HG03571 (cell line): ENCODE measurements around the gene ARL10.
"Not testable (repeated sequence)": the region's sequence is repeated elsewhere in the genome, so short reads cannot be mapped to it uniquely, and the experiment has no call there.

ENCODE experiments used
- ATAC-seq: cut with Tn5 transposase; IDR thresholded peaks from one replicate; pipeline ENCODE4 v1.9.1; 2021; ENCODE audit not compliant: unreplicated experiment

ARL10 gene

DNA sequence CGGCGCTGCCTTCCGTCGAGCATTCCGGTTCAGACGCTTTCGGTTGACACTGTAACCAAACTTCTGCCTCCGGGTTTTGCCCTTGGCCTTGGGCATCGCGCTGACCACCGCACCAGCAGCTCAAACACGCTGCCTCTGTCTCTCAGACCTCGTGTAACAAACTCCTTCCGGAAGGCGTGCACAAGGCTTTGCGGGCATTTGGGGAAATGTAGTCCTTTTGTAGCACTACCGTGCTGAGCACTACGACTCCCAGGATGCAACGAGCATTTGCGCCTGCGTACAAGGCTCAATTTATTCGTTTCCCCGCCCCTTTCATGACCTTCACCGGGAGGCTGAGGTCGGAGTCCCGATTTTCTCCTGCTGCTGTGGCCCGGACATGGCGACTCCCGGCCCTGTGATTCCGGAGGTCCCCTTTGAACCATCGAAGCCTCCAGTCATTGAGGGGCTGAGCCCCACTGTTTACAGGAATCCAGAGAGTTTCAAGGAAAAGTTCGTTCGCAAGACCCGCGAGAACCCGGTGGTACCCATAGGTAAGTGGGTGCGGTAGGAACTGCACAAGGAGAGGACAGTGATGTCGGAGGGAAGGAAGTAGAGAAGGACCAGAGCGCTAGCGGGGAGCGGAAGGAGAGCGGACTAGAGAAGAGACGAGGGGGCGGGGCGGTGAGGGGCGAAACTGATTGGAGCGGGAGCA is 23.3 kb downstream of the ARL10 start, which contains the start of the genes HIGD2A and NOP16:
TSS of gene HIGD2A (plus strand) at position 308 of the 691 bp plus-strand sequence. CDS start at position 377, 69 bp downstream.
TSS of gene NOP16 (minus strand) at position 155 of the 691 bp plus-strand sequence. CDS start at position 96, 59 bp downstream.
- ATAC-seq: peak; percentile 88

DNA sequence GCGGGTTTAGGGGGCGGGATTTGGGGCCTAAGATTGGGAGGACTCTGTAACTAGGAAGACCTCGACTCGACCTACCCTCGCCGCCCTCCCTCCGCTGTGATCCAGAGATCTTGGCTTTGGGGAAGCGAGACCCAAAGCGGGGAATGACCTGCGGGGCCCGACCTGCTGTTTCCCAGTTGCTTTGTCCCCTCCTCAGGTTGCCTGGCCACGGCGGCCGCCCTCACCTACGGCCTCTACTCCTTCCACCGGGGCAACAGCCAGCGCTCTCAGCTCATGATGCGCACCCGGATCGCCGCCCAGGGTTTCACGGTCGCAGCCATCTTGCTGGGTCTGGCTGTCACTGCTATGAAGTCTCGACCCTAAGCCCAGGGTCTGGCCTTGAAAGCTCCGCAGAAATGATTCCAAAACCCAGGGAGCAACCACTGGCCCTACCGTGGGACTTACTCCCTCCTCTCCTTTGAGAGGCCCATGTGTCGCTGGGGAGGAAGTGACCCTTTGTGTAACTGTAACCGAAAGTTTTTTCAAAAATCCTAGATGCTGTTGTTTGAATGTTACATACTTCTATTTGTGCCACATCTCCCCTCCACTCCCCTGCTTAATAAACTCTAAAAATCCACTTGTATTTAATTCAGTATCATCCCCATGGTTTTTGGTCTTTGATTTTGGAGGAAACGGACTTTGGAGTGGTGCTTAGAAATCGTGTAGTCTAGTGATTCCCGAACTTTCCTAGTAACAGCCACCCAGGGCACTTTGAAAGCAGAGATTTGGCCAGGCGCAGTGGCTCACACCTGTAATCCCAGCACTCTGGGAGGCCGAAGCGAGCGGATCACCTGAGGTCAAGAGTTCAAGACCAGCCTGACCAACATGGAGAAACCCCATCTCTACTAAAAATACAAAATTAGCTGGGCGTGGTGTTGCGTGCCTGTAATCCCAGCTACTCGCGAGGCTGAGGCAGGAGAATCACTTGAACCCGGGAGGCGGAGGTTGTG is 24.1 kb downstream of the ARL10 start:
- ATAC-seq: peak; percentile 25

DNA sequence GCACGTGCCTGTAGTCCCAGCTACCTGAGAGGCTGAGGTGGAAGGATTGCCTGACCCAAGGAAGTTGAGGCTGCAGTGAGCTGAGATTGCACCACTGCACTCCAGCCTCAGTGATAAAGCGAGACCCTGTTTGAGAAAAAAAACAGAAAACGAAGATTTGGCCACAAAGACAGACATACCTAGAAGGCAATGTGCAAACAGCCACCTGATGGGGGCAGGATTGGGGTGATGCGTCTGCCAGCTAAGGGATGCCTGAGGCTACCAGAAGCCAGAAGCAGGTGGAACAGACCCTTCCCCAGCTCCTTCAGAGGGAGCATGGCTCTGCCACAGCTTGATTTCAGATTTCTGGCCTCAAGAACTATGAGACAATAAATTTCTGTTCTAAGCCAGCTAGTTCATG is 26.2 kb downstream of the ARL10 start:
- no peak for ATAC-seq

DNA sequence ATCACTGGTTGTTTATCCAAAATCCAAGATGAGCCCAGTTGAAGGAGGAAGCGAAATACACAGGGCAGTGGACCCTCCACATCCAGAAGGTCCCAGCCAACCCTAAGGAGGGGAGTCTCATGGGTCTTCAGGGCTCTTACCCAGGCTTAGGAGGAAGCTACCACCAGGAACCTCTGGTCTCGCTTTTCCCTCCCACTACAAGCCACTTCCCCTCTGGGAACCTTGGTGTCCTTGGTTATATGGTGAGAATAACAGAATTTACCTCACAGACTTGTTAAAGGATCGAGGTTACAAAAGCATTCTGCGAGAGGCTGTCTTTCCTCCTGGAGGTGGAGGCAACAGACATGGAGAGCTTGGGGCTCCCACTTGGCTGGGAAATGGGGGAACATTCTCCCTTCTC is 26.7 kb downstream of the ARL10 start:
- ATAC-seq: no peak

DNA sequence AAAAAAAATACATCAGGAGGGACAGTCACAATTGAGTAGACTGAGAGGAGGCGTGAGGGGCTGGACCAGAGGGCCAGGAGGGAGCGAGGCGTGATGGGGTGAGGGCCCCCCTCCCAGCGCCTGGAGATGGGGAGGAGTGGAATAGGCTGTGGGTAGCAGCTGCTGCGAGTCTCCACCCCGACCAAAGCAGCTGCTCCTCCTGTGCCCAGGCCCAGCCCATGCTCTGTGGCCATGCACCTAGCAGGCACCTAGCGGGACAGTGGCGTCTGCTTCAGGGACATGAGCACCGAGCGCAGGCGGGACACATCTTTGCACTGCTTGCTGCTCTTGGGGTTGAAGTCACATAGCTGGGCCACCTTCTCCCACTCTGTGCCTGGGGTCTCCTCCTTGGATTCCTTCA is 27.2 kb downstream of the ARL10 start:
- no peak for ATAC-seq

DNA sequence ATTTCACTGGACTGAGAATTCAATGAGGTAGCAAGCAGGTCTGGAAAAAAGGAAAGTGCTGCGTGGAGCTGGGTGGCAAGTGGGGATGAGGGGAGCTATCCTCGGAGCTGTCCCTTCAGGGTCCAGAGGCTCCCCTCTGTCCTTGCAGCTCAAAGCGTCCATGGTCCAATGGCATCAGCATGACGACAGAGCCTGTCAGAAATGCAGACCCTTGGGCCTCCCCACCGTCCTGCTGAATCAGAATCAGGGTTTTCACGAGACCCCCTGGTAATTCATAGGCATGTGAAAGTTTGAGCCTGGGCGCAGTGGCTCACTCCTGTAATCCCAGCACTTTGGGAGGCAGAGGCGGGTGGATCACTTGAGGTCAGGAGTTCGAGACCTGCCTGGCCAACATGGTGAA is 28.8 kb downstream of the ARL10 start:
- ATAC-seq: no peak

DNA sequence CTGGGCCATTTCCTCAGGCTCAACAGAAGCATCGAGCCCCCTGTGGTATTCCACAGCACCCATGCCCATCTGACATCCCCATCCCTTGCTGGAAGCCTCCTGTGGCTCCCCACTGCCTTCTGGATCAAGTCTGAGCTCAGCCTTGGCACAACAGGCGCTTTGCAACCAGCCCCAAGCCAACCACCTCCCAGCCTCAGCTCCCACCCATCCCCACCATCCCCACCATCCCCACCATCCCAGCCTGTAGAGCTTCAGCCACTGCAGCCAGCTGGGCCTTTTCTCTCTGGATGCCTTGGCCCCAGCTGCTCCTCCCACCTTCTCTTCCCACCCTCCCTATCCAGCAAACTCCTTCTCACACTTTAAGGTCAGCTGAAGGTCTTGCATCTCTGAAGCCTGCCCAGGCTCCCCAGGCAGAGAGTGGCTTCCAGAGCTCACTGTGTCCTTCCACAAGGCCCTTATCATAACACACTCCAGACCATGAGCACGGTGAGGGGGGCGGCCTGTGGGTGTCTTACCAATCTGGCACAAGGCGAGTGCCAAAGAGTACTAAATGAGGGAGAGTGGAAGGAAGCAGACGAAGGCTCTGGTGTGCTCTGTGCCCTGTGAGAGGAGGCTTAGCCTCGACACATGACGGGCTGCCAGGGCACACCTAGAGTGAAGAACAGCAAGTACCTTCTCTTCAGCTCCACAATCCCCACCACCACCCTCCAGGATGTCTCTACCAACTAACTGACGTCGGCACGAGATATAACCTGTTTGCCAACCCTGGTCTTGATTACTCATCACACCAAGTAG is 29.8 kb downstream of the ARL10 start:
- no peak for ATAC-seq

DNA sequence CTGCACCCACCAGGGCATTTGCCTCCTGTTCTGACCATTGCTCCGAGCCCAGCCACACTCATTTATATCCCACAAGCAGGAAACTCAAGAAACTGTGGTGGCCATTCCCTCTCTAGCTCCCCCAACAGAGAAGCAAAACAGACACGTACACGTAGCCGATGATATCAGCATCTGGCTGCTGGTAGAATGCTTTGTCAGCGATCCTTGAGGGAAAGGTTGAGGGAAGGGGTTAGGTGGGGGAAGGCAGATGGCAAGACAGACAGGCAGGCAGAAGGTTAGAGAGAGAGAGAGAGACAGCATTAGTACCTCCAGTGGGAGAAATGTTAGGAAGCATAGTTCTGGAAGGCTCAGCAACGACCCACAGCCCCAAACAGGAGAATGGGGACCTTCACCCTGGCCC is 31.0 kb downstream of the ARL10 start:
- no peak for ATAC-seq

DNA sequence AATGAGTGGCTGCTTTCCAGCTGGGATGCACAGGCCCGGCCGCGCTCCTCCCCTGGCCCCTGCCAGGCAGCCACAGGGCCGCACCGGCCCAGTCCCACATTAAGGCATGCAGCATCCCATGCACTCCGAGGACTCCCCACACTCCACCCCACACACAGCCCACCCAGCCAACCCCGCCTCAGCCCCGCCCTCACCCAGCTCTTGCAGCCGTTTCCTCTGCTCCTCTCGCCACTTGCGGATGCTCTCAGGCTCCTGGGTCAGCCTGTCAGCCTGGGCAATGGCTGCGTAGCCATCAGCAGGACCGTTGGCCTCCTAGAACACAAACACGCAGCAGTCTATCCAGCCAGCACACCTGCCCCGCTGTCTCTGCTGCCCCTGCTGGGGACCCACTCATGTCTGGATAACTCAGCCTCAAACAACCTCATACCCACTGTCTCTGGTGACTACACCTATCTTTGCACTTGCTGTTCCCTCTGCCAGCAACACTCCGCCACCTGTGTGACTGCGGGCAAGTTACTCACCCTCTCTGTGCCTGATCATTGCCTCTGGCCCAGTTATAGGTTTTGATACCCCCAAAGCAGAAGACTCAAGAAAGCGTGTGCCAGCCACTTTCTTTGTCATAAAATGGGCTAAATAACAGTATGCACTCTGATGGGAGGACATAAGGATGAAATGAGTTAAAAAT is 32.6 kb downstream of the ARL10 start:
- no peak for ATAC-seq

DNA sequence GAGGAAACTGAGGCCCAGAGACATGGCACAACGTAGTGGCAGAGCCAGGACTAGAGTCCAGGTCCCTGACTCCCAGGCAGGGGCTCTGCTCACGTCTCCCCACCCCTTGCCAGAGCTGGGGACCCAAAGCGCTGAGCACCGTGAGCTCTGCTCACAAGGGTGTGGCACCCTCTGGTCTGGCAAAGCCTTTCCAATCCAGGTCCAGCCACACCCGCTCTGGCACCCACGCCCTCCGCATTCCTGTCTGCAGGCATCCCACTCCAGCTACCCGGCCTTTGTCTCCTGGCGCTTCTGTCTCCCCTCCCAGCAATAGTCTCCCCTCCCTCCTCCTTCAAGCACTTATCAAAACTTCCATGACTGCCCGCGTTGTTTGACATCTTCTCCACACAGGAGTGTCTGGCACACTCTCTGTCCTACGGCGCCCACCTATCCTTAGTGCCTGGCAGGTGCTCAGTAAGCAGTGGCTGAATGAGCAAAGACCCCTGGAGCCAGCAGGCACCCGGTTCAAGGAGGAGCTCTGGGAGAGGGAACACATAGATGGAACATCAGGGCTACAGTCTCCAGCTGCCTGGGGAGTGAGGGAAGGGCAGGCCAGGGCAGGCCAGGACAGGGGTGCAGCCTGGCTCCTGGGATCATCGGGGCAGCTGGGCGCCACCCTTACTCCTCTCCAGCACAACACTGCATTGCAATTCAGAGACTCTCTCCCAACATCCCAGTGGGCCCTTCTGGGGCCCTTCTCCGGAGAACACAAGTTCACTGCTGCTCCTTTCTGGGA is 35.3 kb downstream of the ARL10 start:
- ATAC-seq: no peak

DNA sequence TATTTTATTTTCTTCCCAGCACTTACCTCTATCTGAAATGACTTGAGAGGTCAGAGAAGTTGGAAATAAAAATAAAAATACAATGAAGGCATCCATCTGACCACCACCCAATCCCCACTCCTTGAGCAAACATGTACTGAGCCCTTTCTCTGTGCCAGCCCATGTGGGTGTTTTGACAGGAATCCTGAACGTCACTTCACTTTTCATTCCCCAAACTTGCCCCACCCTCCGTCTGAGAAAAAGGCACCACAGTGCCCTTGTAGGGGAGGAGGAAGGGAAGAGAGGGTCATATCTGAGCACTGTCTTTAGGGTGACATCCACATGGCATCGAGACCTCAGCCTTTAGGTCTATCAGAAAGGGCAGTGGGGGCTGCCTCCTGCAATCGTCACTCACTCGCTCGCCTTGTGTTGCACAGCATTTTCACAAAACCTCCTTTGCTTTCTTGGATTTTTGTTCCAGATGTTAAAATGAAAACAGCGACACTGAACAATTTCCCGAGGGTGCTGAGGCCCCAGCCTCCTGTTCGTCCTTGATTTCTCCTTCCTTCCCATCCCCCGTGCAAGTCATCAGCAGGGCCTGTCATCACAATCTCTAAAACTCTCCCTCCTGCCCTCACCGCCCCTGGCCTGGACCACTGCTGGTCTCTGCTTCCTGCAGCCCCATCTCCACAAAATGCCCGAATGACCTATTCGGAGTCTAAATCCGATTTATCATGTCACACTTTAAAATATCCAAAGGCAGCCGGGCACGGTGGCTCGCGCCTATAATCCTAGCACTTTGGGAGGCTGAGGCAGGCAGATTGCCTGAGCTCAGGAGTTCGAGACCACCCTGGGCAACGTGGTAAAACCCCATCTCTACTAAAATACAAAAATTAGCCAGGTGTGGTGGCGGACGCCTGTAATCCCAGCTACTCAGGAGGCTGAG is 36.3 kb downstream of the ARL10 start:
- no peak for ATAC-seq

DNA sequence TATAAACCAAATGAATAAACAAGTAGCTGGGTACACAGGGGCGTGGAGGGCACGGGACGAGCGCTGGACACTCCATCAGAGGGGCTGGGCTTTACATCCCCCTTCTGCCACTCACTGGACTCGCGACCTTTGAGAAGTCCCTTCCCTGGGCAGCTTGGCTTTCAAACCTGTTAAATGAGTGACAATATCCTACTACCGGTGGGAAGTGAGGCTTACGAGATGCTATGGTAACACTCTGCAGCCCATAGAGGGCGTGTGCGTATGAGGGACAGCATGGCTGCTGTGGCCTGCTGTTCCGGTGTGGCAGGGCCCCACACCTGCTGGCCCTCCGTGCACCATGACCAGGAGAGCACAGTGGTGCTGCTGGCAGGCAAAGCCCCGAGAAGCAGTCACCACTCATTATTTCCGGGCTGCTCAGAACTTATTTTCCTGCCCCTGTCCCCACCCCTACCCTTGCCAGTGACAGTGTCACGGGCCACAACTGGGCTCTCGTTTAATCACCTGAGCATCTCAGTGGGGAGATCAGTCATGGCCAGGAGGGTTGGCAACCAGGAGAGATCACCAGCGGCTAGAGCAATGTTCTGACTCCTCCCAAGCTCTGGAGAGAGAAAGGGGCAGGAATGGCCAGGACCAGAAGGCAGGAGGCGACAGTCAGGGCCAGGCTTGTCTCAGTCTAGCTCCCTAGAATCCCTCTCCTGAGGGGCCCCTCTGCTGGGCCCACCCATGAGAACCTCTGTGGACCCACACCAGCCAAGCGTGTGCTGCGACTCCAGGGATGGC is 40.6 kb downstream of the ARL10 start:
- no peak for ATAC-seq

DNA sequence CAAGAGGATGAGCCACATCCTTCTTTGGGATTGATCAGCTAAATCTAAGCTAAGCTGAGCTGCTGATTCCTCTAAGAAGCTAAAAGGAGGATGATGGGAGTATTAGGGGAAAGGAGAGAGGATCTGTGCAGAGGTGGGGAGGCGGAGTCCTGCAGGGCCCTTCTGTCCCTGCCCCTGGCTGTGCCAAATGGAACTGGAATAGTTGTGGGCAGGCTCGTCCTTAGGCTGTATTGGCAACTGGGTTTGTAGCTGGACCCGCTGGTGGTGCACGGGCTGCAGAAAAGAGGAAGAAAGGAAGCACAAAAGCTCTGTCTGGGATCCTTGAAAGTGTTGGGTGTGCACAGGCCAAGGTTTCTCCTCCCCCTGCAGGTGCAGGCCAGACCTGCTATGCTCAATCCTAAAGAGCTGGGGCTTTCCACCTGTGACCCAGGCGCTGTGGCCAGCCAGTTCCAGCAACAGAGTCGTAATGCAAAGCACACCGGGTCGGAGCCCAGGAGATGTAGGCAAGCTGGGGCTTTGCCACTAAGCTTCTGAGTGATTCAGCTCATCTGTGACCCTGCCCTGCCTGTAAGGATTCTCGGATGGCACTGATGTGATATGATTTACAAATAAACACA is 41.3 kb downstream of the ARL10 start:
- no peak for ATAC-seq

DNA sequence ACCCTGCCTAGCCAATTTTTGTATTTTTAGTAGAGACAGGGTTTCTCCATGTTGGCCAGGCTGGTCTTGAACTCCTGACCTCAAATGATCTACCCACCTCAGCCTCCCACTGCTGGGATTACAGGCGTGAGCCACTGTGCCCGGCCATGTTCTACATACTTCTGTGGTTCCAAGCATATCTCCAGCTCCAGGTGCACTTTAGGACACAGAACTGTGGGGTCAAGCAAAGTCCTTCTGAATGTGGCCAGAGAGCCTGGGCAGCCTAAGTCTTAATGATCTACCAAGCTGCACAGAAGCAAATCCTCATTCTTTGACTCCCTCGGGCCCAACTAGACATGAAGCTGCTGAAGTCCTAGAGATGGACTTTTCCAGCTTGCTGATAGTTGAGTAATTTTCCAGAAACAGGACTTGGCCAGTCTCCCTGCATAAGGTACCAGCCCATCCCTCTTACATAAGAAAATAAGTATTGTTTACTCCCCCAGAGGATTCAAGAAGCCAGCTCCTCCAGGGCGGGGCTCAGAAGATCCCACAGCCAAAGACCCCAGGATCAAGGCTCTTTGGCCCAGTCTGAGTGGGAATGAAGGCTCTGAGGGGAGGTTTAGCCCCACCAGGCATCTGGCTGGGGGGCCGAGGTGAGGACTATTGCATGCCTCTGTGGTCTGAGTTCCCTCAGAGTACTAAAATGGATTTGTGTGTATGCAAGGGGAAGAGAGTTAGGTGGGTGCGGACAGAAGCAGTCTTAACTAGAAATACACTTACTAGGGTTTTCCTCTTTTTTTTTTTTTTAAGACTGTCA is 42.4 kb downstream of the ARL10 start:
- ATAC-seq: no peak

DNA sequence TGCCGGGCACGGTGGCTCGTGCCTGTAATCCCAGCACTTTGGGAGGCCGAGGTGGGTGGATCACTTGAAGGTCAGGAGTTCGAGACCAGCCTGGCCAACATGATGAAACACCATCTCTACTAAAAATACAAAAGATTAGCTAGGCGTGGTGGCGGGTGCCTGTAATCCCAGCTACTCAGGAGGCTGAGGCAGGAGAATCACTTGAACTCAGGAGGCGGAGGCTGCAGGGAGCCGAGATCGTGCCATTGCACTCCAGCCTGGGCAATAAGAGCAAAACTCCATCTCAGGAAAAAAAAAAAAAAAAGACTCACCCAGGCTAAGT is 42.9 kb downstream of the ARL10 start:
- not testable (repeated sequence) for ATAC-seq

DNA sequence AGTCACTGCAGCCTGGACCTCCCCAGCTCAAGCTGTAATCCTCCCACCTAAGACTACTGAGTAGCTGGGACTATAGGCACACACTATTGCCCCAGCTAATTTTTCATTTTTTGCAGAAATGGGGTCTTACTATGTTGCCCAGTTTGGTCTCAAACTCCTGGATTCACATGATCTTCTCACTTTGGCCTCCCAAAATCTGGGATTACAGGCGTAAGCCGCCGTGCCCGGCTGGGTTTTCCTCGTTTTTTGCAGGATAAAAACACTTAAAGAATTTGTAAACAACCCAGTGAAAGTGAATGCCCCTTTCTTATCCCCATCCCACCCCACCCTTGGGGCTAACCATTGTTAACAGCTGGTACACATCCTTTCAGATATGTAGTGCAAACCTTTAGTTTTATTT is 43.3 kb downstream of the ARL10 start:
- no peak for ATAC-seq

DNA sequence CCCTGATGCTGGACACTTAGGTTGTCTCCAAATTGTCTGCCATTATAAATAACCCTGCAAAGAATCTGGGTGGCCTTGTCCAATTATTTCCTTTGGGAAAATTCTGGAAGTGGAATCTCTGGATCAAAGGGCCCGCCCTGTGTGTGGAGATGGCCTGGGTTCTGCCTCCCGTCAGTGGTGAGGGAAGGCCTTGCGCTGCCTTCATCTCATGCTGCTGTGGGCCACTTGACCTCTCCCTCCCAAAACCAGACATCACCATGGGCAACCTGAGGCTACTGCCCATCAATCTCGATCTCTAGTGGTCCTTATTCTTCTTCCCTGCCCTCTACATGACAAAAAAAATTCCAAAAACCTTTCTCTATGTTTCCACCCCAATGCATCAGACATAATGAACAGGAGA is 44.5 kb downstream of the ARL10 start:
- no peak for ATAC-seq
